GM13977 (cell line): Measurements from ENCODE around the gene ENGASE.

ENCODE experiments used
- DNase-seq: peaks from one replicate; pipeline ENCODE4 v3.0.0; 2012; ENCODE audit warnings: low spot score
- CTCF ChIP-seq: IDR thresholded peaks from 2 replicates; pipeline ENCODE4 v1.5.1; 2012; ENCODE audit warnings: mild to moderate bottlenecking, control low read depth; ENCODE audit not compliant: insufficient read depth; ENCODE audit errors: extremely low read depth, missing control alignments
- in situ Hi-C: fragments of 300-500 bp; cut with MboI; formaldehyde crosslinking; loops from one replicate; pipeline ENCODE4 v1.12.0; 2022; ENCODE audit warnings: low sequenced_read_pairs, low pct_unique_long_range_greater_than_20kb, mixed read lengths, inconsistent platforms; ENCODE audit not compliant: unreplicated experiment

ENGASE gene

GRCh38 chr17:79101111-79101673, 26.6 kb downstream of the ENGASE start:
- no peak for TF ChIP-seq CTCF
- in situ Hi-C loops: no loop called here
- DNase-seq: no peak

- in situ Hi-C loops: no loop called here
- no peak for TF ChIP-seq CTCF
- DNase-seq: no peak
Observed at GRCh38 chr17:79102214-79102613, 27.6 kb downstream of the ENGASE start.

- no peak for DNase-seq
- TF ChIP-seq CTCF: no peak
- in situ Hi-C loops: no loop called here
Observed at GRCh38 chr17:79104898-79105600, 30.4 kb downstream of the ENGASE start.

- in situ Hi-C loops: no loop called here
- no peak for TF ChIP-seq CTCF
- DNase-seq: no peak
Observed at GRCh38 chr17:79105937-79106336, 31.3 kb downstream of the ENGASE start.

GRCh38 chr17:79106958-79107357, 32.3 kb downstream of the ENGASE start:
- in situ Hi-C loops: no loop called here
- DNase-seq: no peak
- no peak for TF ChIP-seq CTCF

GRCh38 chr17:79107499-79108231, 33.0 kb downstream of the ENGASE start:
- TF ChIP-seq CTCF: no peak
- DNase-seq: no peak
- in situ Hi-C loops: no loop called here
